HG03354 (cell line): ENCODE results near the gene HDLBP.

ENCODE experiments used
- ATAC-seq: cut with Tn5 transposase; IDR thresholded peaks from one replicate; pipeline ENCODE4 v1.9.1; 2021; ENCODE audit warnings: mild to moderate bottlenecking; ENCODE audit not compliant: unreplicated experiment, poor library complexity, severe bottlenecking

The HDLBP gene

GRCh38 chr2:241234962-241235740 lies 80.3 kb downstream of the HDLBP start:
- ATAC-seq: no peak

- no peak for ATAC-seq
Measured at GRCh38 chr2:241234066-241234790, 81.2 kb downstream of the HDLBP start.

GRCh38 chr2:241232736-241233575 lies 82.5 kb downstream of the HDLBP start:
- no peak for ATAC-seq

- ATAC-seq: no peak
Measured at GRCh38 chr2:241230435-241230834, 85.0 kb downstream of the HDLBP start.

GRCh38 chr2:241229563-241230401 lies 85.7 kb downstream of the HDLBP start:
- ATAC-seq: no peak

- no peak for ATAC-seq
Measured at GRCh38 chr2:241228860-241229516, 86.5 kb downstream of the HDLBP start.

GRCh38 chr2:241228081-241228859 lies 87.2 kb downstream of the HDLBP start:
- no peak for ATAC-seq

- ATAC-seq: no peak
Measured at GRCh38 chr2:241227594-241227993, 87.9 kb downstream of the HDLBP start.

- ATAC-seq: no peak
Measured at GRCh38 chr2:241226723-241227572, 88.5 kb downstream of the HDLBP start.

GRCh38 chr2:241225983-241226382 lies 89.5 kb downstream of the HDLBP start:
- no peak for ATAC-seq

- ATAC-seq: no peak
Measured at GRCh38 chr2:241225545-241225944, 89.9 kb downstream of the HDLBP start.

- no peak for ATAC-seq
Measured at GRCh38 chr2:241224851-241225438, 90.5 kb downstream of the HDLBP start.

- no peak for ATAC-seq
Measured at GRCh38 chr2:241224018-241224850, 91.2 kb downstream of the HDLBP start.

GRCh38 chr2:241223211-241224017 lies 92.1 kb downstream of the HDLBP start:
- ATAC-seq: no peak

- ATAC-seq: no peak
Measured at GRCh38 chr2:241219856-241220356, 95.6 kb downstream of the HDLBP start.
